ENCODE data around the gene SEC22C. TPM values are rescaled to one million over a fixed set of nuclear protein-coding genes. Genes with fewer than 3 reads are reported as not detected.

Gene SEC22C
- total RNA-seq, 1 experiment from 2014 or later = 65.0 TPM

DNA sequence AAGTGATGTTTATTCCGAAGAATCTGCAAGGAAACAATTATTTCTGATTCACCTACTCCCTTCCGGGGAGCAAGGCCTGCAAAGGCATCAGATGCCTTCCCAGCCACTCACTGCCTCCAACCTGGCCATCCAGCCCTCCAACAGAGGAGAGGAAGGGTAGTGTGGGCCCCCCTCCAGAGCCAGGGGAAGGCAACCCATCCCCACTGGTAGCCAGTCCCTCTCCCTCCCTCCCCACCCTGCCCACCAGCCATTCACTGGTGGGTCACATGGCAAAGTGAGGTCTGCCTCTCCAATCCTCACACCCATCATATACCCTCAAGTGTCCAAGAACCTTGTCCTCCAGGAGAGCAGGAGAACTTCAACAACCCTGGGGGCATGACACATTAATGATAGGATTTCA, 81.7 kb downstream of the SEC22C start:
- no peak for DNase-seq (ENCODE audit: low read depth)

GRCh38 chr3:42499478-42499871, 82.3 kb downstream of the SEC22C start:
- no peak for DNase-seq (ENCODE audit: low read depth)

- no peak for DNase-seq (ENCODE audit: low read depth)
These were observed 82.8 kb downstream of the SEC22C start for GRCh38 chr3:42498791-42499477.

- DNase-seq (ENCODE audit: low read depth) = no peak
These were observed 83.7 kb downstream of the SEC22C start for GRCh38 chr3:42498034-42498433.

Other genes starting within 250 kb of the SEC22C start
- gene LYZL4, start 171.4 kb downstream of the SEC22C start, total RNA-seq (2014; rRNA removed; shearing (Covaris generic)) = not detected in 2 replicates
- not detected in 2 replicates for gene VIPR1, start 79.3 kb downstream of the SEC22C start, total RNA-seq (2014; rRNA removed; shearing (Covaris generic))
- 45.1 and 45.3 TPM in 2 replicates for gene SS18L2, start 8.9 kb upstream of the SEC22C start, total RNA-seq (2014; rRNA removed; shearing (Covaris generic))
- gene NKTR, start 18.7 kb upstream of the SEC22C start, total RNA-seq (2014; rRNA removed; shearing (Covaris generic)) = 12.8 and 16.1 TPM in 2 replicates
- 13.0 and 16.4 TPM in 2 replicates for gene ZBTB47, start 71.7 kb upstream of the SEC22C start, total RNA-seq (2014; rRNA removed; shearing (Covaris generic))
- gene KLHL40, start 103.6 kb upstream of the SEC22C start, total RNA-seq (2014; rRNA removed; shearing (Covaris generic)) = not detected in 2 replicates
- gene HHATL, start 120.8 kb upstream of the SEC22C start, total RNA-seq (2014; rRNA removed; shearing (Covaris generic)) = not detected in 2 replicates
- gene CCDC13, start 191.3 kb upstream of the SEC22C start, total RNA-seq (2014; rRNA removed; shearing (Covaris generic)) = not detected in 2 replicates
- gene HIGD1A, start 222.5 kb upstream of the SEC22C start, total RNA-seq (2014; rRNA removed; shearing (Covaris generic)) = 116 and 132 TPM in 2 replicates
- gene ACKR2, start 227.5 kb upstream of the SEC22C start, total RNA-seq (2014; rRNA removed; shearing (Covaris generic)) = not detected in 2 replicates

Data from HT1080 (cell line).